ENCODE results near the gene THEMIS2.
"Not testable (repeated sequence)": the region's sequence is repeated elsewhere in the genome, so short reads cannot be mapped to it uniquely, and the experiment has no call there.

Gene THEMIS2

DNA sequence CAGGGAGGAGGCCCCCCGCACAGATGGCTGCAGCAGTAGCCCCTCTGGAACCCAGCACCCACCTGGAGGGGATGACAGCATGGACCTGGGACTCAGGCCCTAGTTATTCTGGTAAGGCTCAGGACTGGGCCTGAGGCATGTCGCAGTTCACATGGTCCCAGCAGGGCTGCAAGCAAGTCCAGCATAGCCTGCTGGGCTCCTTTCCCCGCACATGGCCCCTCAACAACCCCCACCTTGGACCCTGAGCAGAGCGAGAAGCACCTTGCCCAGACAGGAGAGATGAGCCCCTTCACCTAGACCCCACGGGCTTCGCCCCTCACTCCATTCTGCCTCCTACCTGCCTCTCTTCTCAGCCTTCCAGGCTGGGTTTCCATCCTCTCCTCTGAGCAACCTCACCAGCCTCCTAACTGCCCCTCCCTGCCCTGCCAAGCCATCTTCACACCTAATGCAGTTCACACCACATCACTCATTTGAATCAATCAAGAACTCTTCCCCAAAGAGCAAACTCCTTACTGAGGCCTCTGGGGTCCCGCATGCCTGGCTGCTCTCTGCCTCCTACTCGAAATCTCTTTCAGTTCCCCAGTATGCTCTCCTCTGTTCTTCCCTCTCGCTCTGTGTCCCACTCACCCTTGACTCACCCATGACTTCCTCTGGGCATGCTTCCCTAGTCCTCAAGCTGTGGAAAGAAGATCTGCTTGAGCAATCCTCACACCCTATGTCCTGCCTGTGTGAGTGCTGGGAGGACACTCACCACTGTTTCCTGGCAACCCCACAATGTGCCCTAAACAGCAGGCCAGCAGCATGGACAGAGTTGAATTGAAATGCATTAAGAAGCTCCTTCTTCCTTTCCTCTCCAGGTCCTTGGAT, 9.4 kb upstream of the THEMIS2 start:
- peak in 16 of 56 donors; percentile 14 to 50 (median 22) for DNase-seq

DNA sequence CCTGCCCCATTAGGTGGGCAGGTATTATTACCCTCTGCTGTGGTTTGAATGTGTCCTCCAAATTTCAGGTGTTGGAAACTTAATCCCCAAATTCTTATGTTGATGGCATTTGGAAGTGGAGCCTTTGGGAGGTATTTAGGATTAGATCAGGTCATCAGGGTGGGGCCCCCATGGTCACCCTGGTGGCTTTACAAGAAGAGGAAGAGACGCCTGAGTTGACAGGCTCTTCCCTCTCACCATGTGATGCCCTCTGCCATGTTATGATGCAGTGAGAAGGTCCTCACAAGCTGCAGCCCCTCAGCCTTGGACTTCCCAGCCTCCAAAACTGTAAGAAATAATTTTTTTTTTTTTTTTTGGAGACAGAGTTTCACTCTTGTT, 8.8 kb upstream of the THEMIS2 start:
- DNase-seq = no peak

DNA sequence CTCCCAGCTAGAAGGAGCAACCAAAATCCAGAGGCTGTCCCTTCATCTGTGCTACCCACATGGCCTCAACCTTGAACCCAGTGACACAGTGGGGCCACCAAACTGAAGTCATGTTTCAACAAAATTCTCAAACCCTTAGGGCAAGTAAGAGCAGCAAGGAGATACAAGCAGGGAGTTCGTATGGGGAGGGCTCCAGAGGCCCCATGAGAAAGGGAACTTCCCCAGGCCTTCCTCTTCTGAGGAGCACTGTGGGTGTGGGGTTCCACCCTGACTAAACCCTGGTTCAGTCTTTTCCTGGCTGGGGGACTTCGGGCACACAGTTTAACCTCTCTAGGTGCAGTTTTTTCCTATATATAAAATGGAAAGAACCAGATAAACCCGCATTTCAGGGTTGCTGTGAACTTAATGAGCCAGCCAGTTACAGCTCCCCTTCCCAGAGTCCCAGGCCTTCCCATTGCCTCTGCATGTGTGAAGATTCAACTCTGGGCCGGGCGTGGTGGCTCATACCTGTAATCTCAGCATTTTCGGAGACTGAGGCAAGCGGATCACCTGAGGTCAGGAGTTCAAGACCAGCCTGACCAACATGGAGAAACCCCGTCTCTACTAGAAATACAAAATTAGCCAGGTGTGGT, 8.0 kb upstream of the THEMIS2 start:
- DNase-seq = peak in 3 of 56 donors; percentile 12 to 26 (median 14)

DNA sequence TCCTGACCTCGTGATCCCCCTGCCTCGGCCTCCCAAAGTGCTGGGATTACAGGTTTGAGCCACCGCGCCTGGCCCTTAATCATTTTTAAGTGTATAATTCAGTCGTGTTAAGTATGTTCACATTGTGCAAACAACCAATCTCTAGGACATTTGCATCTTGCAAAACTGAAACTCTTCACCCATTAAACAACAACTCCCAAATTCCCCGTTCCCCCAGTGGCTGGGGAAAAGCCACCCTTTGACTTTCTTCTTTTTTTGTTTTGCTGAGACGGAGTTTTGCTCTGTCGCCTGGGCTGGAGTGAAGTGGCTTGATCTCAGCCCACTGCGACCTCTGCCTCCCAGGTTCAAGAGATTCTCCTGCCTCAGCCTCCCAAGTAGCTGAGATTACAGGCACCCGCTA, 6.5 kb upstream of the THEMIS2 start:
- no peak for DNase-seq

DNA sequence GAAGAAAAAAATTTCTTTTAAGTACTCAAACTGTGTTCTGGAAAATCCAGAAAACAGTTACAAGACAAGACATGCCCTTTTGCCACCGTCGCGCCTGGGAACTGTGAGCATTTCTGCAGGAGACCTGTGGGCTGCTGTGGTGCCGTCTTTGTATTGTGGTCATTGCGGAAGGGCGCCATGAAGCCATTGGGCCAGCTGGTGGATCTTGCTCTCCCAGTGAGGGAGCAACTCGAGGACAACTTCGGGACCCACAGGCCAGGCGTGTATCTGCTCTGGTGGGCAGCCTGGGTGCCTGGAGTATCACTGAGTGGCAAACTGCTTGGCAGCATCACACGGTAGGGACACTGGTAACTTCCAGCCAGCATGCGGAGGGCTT, 3.8 kb upstream of the THEMIS2 start:
- DNase-seq = no peak

DNA sequence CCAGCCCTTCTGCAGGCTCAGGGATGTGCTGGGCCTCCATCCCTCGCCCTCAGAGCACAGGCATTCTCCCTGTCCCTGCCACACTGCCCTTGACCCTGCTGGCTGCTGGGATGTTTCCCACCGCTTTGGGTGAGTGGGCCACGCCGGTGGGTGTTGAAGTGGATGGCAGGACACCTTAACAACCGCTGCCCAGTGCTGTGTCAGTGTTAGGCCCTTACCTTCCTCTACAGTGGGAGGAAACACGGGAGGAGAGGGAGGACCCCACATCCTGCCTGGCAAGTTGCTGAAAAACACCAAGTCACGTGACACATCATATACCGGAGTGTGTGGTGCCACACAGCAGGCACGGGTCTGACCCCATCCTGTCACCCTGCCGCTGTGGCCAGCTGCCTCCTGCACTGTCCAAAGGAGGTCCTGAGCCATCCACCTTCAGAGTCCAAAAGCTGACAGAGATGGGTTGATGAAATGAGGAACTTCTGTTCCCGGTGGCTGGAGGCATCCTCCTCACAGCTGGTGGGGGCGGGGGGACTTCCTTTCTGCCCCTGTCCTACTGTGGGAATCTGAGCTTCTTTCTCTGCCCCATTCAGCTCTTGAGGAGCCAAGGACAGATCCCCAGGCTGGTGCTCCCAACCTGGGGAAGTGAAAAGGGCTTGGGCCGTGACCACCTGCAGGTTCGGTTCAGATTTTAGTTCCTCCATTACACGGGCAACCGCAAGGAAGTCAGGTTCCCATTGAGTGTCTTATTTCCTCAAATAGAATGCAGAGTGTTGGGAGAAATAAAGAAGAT, 3.2 kb upstream of the THEMIS2 start:
- DNase-seq = no peak

DNA sequence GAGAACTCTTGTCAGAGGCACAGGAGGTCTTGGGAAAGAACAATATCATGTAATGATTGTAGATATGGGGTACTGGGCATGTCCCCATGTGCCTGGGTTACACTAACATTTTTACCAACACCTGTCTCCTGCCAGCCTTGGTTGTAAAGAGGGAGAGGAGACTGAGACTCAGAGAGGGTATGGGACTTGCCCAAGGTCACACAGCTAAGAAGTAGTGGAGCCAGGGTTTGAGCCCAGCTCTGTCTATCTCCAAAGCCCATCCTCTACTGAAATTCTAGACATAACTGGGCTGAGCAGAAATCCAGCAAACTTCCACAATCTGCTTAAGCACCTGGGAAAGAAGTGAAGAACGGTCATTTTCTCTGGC, 2.6 kb upstream of the THEMIS2 start:
- no peak for DNase-seq

DNA sequence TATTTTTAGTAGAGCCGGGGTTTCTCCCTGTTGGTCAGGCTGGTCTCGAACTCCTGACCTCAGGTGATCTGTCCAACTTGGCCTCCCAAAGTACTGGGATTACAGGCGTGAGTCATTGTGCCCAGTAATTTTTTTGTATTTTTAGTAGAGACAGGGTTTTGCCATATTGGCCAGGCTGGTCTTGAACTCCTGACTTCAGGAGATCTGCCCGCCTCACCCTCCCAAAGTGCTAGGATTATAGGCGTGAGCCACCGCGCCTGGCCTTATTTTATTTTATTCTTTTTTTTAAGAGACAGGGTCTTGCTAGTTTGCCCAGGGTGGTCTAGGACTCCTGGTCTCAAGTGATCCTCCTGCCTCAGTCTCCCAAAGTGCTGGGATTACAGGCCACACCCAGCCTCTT, 1.3 kb upstream of the THEMIS2 start:
- DNase-seq = not testable (repeated sequence)

DNA sequence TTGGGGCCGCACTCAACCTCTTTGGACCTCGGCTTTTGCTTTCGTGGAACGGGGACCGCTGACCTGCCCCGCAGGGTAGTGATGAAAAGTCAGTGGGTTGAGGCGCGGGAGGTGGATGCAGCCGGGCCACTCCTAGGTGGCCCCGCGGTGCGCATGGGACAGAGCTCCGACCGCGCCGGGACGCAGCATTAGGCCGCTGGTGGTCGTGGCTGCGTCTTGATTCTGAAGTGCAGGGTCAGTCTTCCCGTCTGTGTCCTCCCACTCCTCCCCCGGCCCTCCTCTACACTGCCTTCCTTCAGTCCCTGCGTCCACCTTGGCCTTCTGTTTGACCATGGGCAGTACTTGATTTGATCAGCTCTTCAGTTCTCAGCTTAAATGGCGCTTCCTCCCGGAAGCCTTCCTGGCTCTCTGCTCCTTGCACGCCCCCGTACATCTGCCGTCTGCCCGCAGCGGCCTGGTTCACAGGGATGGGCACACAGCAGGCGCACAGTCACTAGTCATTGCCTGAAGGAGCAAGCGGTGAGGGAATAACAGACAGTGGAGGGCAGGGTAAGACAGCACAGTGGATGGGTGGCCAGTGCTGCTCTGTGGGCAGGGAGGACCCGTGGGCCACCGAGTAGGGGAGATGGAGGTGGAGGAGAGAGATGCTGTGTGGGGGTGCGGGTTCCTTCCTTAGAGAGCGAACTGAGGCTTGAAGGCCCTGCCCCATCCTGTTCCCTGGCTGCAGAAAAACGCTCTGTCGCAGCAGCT, 633 bp downstream of the THEMIS2 start:
- peak in 1 of 56 donors; percentile 29 for DNase-seq

DNA sequence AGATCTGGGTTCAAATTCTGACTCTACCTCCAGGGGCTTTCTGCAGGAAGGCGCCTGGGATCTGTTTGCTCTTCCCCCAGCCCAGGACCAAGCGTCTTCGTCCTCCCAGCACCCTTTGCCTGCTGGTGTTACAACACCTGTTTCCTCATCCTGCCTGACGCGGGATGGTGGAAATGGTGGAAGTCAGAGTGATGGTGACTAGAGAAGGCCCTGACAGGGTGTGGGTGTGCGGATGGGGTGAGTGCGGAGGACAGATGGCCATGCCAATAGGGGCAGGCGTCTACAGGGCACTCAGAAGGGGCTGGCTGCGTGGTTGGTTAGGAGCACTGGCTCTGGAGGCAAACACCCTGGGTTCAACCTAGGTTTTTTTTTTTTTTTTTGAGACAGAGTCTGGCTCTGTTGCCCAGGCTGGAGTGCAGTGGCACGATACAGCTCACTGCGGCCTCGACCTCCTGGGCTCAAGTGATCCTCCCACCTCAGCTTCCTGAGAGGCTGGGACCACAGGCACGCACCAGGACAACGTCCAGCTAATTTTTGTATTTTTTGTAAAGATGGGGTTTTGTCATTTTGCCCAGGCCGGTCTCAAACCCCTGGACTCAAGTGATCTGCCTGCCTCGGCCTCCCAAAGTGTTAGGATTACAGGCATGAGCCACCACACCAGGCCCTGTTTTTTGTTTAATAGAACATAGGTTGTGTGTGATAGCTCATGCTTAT, 1.5 kb downstream of the THEMIS2 start:
- DNase-seq = no peak

DNA sequence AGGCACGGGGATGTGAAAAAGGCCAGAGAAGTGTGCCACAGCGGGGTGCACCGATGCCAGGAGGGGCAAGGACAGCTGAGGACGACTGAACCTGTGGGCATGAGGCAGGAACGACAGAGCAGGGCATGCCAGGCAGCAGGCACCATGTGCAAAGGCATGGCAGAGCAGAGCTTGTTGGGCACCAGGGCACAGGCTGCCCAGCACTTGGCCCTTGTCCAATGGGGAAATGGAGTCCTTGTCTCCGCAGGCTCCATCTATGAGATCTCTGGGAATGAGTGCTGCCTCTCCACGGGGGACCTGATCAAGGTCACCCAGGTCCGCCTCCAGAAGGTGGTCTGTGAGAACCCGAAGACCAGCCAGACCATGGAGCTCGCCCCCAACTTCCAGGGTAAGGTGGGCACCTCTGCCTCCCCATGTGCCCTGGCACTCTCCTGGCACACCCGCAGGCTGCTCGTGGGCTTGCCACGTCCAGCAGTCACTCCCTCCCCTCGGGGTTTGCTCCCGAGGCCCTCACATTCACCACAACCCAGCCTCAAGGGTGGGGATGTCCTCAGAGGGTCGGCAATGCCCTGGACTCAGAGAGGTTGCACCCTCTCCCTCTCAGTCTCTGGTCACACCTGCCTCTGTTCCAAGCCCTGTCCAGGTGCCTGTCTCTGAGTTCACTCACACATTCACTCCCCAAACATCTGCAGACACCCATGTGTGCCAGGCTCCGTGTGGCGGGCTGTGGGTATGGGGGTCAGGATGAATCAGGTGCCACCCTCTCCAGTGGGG, 4.2 kb downstream of the THEMIS2 start:
- no peak for DNase-seq

DNA sequence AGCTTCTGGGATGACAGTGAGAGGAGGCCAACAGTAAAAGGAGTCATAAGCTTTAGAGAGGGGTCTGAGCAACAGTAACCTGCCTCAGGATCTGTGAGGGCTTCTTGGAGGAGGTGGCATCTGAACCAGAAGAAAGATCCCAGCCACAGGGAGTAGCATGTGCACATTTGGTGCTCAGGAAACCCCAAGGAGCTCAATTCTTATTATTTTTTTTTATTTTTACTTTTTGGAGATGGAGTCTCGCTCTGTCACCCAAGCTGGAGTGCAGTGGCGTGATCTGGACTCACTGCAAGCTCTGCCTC, 4.7 kb downstream of the THEMIS2 start:
- no peak for DNase-seq

DNA sequence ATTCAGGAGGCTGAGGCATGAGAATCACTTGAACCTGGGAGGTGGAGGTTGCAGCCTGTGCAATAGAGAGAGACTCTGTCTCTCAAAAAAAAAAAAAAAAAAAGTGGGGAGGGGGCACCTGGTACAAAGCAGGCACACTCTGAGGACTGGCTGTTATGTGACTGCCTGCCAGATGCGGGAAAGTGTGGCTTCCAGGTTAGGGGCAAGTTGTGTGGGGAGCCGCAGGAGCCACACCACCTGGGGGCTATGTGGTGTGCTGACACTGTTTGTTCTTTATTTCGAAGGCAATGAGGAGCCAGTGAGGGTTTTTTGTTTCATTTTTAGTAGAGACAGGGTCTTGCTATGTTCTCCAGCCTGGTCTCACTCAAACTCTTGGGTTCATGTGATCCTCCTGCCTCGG, 5.7 kb downstream of the THEMIS2 start:
- DNase-seq = no peak

DNA sequence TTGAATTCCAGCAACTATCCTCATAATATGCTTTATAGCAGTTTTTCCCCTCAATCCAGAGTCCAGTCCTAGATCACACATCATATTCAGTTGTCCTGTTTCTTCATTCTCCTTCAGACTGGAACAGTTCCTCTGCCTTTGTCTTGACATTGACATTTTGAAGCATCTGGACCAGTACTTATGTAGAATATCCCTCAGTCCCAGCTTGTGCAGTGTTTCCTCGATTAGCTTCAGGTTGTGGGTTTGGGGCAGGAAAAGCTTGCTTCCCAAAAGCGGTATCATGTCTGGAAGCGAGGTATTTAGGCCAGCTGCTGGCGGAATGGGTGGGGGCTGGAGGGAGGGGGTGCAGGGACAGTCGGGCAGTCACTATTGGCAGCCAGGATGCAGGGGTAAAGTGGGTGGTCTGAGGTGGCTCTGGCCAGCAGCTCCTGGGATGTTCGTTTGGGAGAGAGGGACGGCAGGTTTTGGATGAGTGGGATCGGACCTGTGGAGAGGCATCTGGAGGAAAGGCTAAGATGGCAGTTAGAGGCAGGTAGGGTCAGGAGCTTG, 6.5 kb downstream of the THEMIS2 start:
- no peak for DNase-seq

DNA sequence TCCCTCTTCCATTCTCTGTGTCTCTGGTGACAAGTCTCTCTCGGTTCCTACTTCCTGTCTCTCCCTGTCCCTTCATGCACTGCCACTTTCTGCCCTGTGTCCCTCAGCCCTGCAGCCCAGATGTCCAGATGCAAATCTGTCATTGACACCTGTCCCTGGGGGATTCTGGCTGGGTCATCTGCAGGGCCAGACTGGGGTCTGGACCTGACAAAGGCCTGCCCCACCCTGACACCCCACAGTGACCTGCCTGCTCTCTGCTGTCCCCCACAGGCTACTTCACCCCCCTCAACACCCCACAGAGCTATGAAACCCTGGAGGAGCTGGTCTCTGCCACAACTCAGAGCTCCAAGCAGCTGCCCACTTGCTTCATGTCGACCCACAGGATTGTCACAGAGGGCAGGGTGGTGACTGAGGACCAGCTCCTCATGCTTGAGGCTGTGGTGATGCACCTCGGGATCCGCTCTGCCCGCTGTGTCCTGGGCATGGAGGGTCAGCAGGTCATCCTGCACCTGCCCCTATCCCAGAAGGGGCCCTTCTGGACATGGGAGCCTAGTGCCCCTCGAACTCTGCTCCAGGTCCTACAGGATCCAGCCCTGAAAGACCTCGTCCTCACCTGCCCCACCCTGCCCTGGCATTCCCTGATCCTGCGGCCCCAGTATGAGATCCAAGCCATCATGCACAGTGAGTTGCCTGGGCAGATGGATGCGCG, 7.2 kb downstream of the THEMIS2 start:
- DNase-seq = no peak

DNA sequence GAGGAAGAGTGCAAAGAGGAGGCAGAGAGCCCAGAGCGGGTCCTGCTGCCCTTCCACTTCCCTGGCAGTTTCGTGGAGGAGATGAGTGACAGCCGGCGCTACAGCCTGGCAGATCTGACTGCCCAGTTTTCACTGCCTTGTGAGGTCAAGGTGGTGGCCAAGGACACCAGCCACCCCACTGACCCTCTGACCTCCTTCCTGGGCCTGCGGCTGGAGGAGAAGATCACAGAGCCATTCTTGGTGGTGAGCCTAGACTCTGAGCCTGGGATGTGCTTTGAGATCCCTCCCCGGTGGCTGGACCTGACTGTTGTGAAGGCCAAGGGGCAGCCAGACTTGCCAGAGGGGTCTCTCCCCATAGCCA, 10.2 kb downstream of the THEMIS2 start:
- no peak for DNase-seq

DNA sequence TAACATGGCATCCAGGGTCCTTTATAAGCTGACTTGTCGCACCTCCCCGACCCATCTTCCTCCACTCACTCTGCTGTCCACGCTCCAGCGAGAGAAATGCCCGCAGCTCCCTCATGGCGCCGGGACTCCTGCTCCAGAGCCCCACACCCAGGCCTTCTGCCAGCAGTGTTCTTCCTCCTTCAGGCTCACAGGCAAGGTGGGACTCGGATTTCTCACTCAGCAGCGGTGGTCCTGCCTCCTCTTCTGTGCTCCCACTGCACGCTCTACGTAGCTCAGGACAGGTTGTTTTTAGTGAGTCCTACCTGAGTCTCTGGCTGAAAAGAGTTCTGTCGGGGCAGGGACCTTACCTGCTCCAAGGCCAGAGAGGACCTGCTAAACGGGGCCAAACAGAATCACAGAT, 11.2 kb downstream of the THEMIS2 start:
- DNase-seq = no peak

DNA sequence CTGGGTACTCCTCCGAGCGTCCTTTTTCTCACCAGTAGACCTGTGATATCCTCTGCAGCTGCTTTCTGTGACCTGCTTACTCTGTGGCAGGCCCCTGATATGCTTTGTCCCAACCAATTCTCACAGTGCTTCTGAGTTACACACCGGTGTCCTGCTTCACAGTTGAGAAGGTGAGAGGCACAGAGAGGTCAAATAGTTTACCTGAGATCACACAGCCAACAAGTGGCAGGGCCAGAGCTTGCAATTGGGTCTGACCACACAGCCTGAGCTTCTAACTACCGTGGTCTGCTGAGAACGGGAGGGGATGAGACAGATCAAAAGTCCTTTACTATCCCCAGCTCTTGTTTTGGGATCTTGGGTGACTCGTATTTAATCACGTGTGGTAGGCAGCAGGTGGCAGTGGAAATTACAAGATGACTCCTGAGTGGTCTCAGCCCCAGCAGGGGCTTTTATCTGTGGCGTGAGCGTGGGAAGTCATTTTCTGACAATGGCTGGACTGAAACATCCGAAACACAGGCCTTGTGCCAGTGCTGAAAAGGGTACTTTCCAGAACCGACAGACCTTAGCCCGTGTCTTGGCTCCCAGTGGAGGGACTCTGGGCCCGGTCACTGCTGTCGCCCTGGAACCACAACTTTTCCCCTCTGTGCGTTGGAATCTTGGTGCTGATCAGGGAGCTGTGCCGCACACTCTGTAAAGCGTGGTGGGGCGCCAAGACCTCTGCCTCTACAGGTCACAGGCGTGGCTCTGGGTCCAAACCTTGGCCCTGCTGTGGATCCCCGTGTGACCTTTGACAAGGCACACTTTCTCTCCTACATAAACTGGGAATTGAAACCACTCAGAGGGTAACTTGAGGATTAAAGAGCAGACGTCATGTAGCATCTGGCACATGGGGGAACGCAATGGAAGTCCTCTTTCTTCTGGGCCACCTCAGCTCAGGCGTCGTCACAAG, 11.9 kb downstream of the THEMIS2 start:
- no peak for DNase-seq
